Kidney (tissue), 14 donors: ENCODE data around the gene KCNH4. TPM values are rescaled to one million over a fixed set of nuclear protein-coding genes. Genes with fewer than 3 reads are reported as not detected.

Experiments used
- DNase-seq, 5 donors: peaks; one replicate each; pipeline ENCODE4 v3.0.0-alpha.2; 2013 to 2020
- FAIRE-seq: peaks from 2 replicates; lab custom pipeline; 2012; peaks lifted over from hg19 to GRCh38; lab: Jason Lieb, UNC
- H3K27ac ChIP-seq, 2 donors: one replicate each; pipeline ENCODE4 v1.7.0; 2013; ENCODE audit warnings: low read depth in 2 of 2, low read length in 2 of 2, inconsistent platforms in 1 of 2
- H3K27me3 ChIP-seq: one replicate; pipeline ENCODE4 v1.7.1; 2013; ENCODE audit warnings: low read length, inconsistent platforms; ENCODE audit not compliant: control insufficient read depth, insufficient read depth
- H3K36me3 ChIP-seq, 3 donors: one replicate each; pipeline versions ENCODE4 v1.7.0 to v1.7.1; 2013; ENCODE audit warnings: low read length in 3 of 3, control low read depth in 1 of 3, inconsistent platforms in 1 of 3; ENCODE audit not compliant: insufficient read depth in 3 of 3, control insufficient read depth in 2 of 3
- H3K4me1 ChIP-seq, 3 donors: one replicate each; pipeline versions ENCODE4 v1.7.0 to v1.7.1; 2013; ENCODE audit warnings: low read length in 3 of 3, inconsistent platforms in 1 of 3, low read depth in 1 of 3; ENCODE audit not compliant: control insufficient read depth in 2 of 3, insufficient read depth in 2 of 3
- H3K4me3 ChIP-seq, 3 donors: one replicate each; pipeline versions ENCODE4 v1.7.0 to v1.8.1; 2013; ENCODE audit warnings: low read length in 3 of 3, control low read depth in 1 of 3, inconsistent platforms in 1 of 3
- H3K9ac ChIP-seq, 3 donors: one replicate each; pipeline versions ENCODE4 v1.7.0 to v1.7.1; 2013; ENCODE audit warnings: low read length in 3 of 3, control low read depth in 1 of 3, inconsistent platforms in 1 of 3
- H3K9me3 ChIP-seq, 3 donors: one replicate each; pipeline versions ENCODE4 v1.7.0 to v1.7.1; 2013; ENCODE audit warnings: low read length in 3 of 3, control low read depth in 1 of 3, inconsistent platforms in 1 of 3; ENCODE audit not compliant: control insufficient read depth in 2 of 3, insufficient read depth in 1 of 3
- CTCF ChIP-seq: IDR thresholded peaks from 3 replicates; pipeline ENCODE4 v1.5.1; 2012; ENCODE audit warnings: mild to moderate bottlenecking, moderate library complexity, borderline replicate concordance; ENCODE audit not compliant: insufficient read depth; ENCODE audit errors: extremely low read depth
- intact Hi-C: fragments of 100-400 bp; cut with DNase I; formaldehyde crosslinking; loops from one replicate; pipeline ENCODE4 v1.11.1; 2022
- polyA plus RNA-seq: library from polyadenylated mRNA; stranded (reverse); fragments of 350-450 nt; fragmentation: Illumina TruSeq; extraction: RNeasy Lipid Tissue Mini Kit (QIAGEN cat#74804); gene quantifications from one replicate; pipeline ENCODE4 v1.2.3, GENCODE V29; 2014; ENCODE audit warnings: low read depth, low replicate concordance; ENCODE audit not compliant: insufficient read depth
- total RNA-seq: library from RNA; stranded (reverse); fragmentation: NEBNext Ultra II Directional; extraction: Animal tissue kit (Norgen Biotek cat#: 25700); gene quantifications from one replicate; pipeline ENCODE4 v1.2.1, GENCODE V29; 2021
- donor health status: control.
- donor health status: control.
- donor health status: control.
- donor health status: control.
- donor health status: control.
- donor health status: DM: yes; HTN: yes; CAD: no.
- donor health status: Normal renal cell carcinoma (clear cell type).

Gene KCNH4
- total and polyA plus RNA-seq, 2 donors from 2014 or later: 0.35 TPM; not detected in 1

DNA sequence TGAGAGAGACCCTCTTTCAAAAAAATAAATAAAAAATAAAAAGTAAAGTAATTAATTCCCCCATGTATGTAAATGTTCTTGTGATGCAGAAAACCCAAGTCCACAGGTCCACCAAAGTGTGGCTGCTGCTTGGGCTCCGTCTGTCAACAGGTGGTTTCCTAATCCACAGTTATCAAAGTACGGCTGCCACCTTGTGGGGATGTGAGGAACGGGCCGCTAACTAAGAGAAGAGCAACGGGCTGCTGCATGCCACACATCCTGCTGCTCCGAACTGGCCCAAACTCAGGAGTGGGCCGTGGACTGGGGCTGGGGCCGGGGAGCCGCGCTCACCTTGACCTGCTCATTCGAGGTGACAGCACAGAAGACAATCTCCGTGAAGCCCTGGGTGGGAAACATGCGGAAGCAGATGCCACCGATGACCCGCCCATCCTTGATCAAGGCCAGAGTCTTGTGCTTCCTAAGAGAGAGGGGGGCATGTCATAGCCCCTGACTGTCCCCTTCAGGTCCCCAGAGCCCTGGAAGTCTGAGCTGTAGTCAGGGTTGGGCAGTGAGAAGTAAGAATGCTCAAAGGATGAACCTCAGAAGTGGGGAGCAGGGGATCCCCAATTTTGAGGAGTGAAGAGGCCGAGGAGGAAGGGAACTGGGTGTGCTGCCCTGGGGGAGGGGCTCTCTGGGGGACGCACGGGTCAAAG, 64.1 kb downstream of the KCNH4 start:
- peaks cover 0 to 17% (median 13%) of the 10 kb centered on the region in 3 donors for H3K4me1 ChIP-seq
- FAIRE-seq: peak; percentile 33
- no peak overlapping the region for H3K9ac ChIP-seq
- DNase-seq: peak; percentile 86 to 94 (median 89)
- no peak overlapping the region for H3K27ac ChIP-seq
- TF ChIP-seq CTCF: peak; percentile 87
- peaks cover 0 to 9% (median 2%) of the 10 kb centered on the region in 3 donors for H3K36me3 ChIP-seq
- no peaks in the 10 kb centered on the region for H3K27me3 ChIP-seq
- H3K9me3 ChIP-seq: no peaks in the 10 kb centered on the region
- no peak overlapping the region for H3K4me3 ChIP-seq
- intact Hi-C loops: loop anchor here (5.0 kb wide), 1 partner anchor 155 kb away; no protein-coding TSS in a partner anchor

DNA sequence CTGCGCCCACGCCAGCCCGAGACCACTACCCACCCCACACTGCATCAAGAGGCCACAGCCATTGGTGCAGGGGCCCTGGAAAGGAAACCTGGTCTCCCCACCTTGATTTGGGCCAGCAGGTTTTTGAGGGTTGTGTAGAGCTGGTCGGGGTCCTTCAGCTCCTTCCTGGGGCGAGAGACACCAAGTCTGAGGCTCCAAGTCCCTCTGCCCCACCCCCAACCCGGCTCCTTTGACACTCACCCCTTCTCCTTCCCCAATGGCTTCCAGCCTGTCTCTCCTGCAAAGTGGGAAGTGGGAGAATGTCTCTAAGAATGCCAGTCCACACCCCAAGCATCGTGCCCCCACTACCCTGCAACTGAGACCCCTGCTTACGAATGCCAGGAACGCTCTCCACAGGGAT, 66.8 kb downstream of the KCNH4 start:
- FAIRE-seq: no peak
- intact Hi-C loops: no loop called here
- Histone ChIP-seq H3K9me3 (no peaks in the 10 kb centered on the region), H3K27ac (no peak overlapping the region), H3K9ac (no peak overlapping the region), H3K27me3 (no peaks in the 10 kb centered on the region), H3K4me1 (peaks cover 0 to 22% (median 13%) of the 10 kb centered on the region in 3 donors), H3K36me3 (peaks cover 0 to 10% (median 2%) of the 10 kb centered on the region in 3 donors), H3K4me3 (no peak overlapping the region)
- DNase-seq: no peak
- no peak for TF ChIP-seq CTCF

DNA sequence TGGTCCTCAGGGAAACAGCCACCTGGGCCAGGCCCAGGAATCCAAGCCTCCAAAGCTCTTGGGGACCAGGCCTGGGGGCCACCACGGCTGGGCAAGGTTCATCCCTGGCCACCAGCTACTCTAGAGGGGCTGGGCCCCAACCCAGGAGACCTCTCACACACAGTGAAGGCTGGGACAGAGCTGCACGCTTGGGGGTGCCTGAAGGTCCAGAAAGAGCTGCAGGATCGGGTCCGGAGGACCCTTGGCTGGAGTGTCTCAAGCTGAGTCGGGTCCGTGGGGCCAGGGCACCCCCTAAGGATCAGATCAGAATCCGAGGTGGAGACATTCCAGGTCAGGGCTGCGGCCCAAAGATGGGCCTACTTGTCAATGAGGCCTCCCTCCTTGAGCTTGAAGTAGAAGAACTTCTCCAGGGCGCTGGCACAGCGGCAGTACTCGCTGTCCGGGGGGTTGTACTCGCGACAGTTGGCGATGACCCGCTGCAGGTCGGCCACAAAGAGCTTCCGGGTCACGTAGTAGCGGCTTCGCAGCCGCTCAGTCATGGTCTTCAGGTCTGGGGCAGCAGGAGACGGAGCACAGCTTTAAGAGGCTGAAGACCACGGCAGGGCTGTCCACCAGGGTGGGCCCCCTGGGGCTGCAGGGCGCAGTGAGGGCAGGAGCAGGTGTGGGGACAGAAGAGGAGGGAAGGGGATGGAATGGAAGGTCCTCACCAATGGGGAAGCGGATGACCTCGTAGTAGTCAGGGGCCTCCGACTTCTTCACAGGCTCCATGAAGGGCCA, 67.5 kb downstream of the KCNH4 start:
- intact Hi-C loops: no loop called here
- Histone ChIP-seq H3K4me1 (peaks cover 0 to 22% (median 13%) of the 10 kb centered on the region in 3 donors), H3K9me3 (no peaks in the 10 kb centered on the region), H3K9ac (peak overlapping the region in 2 of 3 donors; percentile 29 to 75), H3K27ac (peak overlapping the region; percentile 89 to 92), H3K27me3 (no peaks in the 10 kb centered on the region), H3K4me3 (no peak overlapping the region), H3K36me3 (peaks cover 0 to 16% (median 2%) of the 10 kb centered on the region in 3 donors)
- no peak for FAIRE-seq
- TF ChIP-seq CTCF: no peak
- no peak for DNase-seq
